Measurements from ENCODE around the gene SURF4. TPM values are rescaled to one million over a fixed set of nuclear protein-coding genes. Genes with fewer than 3 reads are reported as not detected.
A peak's percentile ranks its signal among the peaks of the same experiment; 100 is the strongest.

The SURF4 gene
- polyA plus RNA-seq, 4 donors: 84.1 to 285 (median 170) TPM

DNA sequence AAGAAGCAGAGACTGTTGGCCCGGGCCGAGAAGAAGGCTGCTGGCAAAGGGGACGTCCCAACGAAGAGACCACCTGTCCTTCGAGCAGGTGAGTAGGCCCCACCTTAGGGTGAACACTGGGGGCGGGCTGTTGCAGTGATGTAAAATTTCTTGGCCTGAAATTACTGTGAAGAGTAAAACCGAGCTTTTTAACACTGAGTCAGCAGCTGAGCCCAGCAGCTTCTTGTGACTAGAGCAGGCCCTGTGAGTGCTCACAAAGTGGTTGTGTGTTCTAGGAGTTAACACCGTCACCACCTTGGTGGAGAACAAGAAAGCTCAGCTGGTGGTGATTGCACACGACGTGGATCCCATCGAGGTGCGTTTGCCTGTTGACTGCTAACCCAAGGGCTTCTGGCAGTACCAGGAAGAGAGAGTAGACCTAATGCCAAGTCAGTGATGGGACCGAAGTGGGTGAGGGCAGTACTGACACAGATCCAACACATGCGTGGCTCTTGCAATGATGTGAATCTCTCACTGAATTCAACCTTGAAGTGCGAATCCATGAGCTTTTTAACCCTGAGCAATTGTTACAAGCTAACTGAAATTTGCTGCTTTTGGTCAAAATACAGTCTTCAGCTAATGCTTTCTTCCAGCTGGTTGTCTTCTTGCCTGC lies 25.8 kb downstream of the SURF4 start:
- Histone ChIP-seq H3K9me3 (ENCODE audit: control insufficient read depth in 2 of 2, insufficient read depth in 1 of 2, low read depth in 1 of 2, low read length in 1 of 2) (no peaks in the 10 kb centered on the region), H3K27me3 (ENCODE audit: control insufficient read depth in 3 of 3, insufficient read depth in 3 of 3, low read length in 3 of 3) (no peaks in the 10 kb centered on the region), H3K36me3 (ENCODE audit: control insufficient read depth in 3 of 3, insufficient read depth in 2 of 3, low read depth in 1 of 3, low read length in 3 of 3) (peaks cover 16 to 75% (median 19%) of the 10 kb centered on the region in 3 donors), H3K27ac (ENCODE audit: low read depth in 1 of 3, low read length in 2 of 3) (no peak overlapping the region), H3K4me1 (ENCODE audit: control insufficient read depth in 3 of 3, insufficient read depth in 2 of 3, low read depth in 1 of 3, low read length in 2 of 3) (peaks cover 0 to 18% (median 9%) of the 10 kb centered on the region in 3 donors), H3K4me3 (ENCODE audit: low read depth in 1 of 3, low read length in 3 of 3) (peak overlapping the region in 1 of 3 donors; percentile 73)
- WGBS, 3 donors: 71 to 78% (median 74%) methylated on average over 15 of the region's 15 CpGs
- DNase-seq (no peak), FAIRE-seq (no peak)

GRCh38 chr9:133348718-133349573 lies 26.9 kb downstream of the SURF4 start:
- Histone ChIP-seq H3K9me3 (ENCODE audit: control insufficient read depth in 2 of 2, insufficient read depth in 1 of 2, low read depth in 1 of 2, low read length in 1 of 2) (no peaks in the 10 kb centered on the region), H3K36me3 (ENCODE audit: control insufficient read depth in 3 of 3, insufficient read depth in 2 of 3, low read depth in 1 of 3, low read length in 3 of 3) (peaks cover 16 to 77% (median 20%) of the 10 kb centered on the region in 3 donors), H3K4me1 (ENCODE audit: control insufficient read depth in 3 of 3, insufficient read depth in 2 of 3, low read depth in 1 of 3, low read length in 2 of 3) (peaks cover 0 to 16% (median 9%) of the 10 kb centered on the region in 3 donors), H3K27me3 (ENCODE audit: control insufficient read depth in 3 of 3, insufficient read depth in 3 of 3, low read length in 3 of 3) (no peaks in the 10 kb centered on the region), H3K27ac (ENCODE audit: low read depth in 1 of 3, low read length in 2 of 3) (peak overlapping the region; percentile 69 to 86 (median 86)), H3K4me3 (ENCODE audit: low read depth in 1 of 3, low read length in 3 of 3) (peak overlapping the region; percentile 51 to 79 (median 73))
- FAIRE-seq (no peak), DNase-seq (no peak)
- 4 to 14% (median 6%) methylated on average over 25 of the region's 25 CpGs for WGBS, 3 donors

GRCh38 chr9:133347985-133348717 lies 27.7 kb downstream of the SURF4 start, which contains the start of the genes MED22 and RPL7A:
TSS of gene MED22 (minus strand) at chr9:133348131. CDS start at chr9:133346662, 1,469 bp downstream.
TSS of gene RPL7A (plus strand) at chr9:133348218. CDS start at chr9:133348244, 26 bp downstream.
- H3K36me3 ChIP-seq (ENCODE audit: control insufficient read depth in 3 of 3, insufficient read depth in 2 of 3, low read depth in 1 of 3, low read length in 3 of 3): peaks cover 16 to 77% (median 21%) of the 10 kb centered on the region in 3 donors
- H3K4me1 ChIP-seq (ENCODE audit: control insufficient read depth in 3 of 3, insufficient read depth in 2 of 3, low read depth in 1 of 3, low read length in 2 of 3): peaks cover 0 to 16% (median 9%) of the 10 kb centered on the region in 3 donors
- no peak for FAIRE-seq
- peak; percentile 97 for DNase-seq
- 0 to 1% (median 0%) methylated on average over 58 to 64 of the region's 64 CpGs for WGBS, 3 donors
- peak within 1 kb of the TSS; percentile 51 to 79 (median 73) for H3K4me3 ChIP-seq (ENCODE audit: low read depth in 1 of 3, low read length in 3 of 3)
- H3K27me3 ChIP-seq (ENCODE audit: control insufficient read depth in 3 of 3, insufficient read depth in 3 of 3, low read length in 3 of 3): no peaks in the 10 kb centered on the region
- H3K9me3 ChIP-seq (ENCODE audit: control insufficient read depth in 2 of 2, insufficient read depth in 1 of 2, low read depth in 1 of 2, low read length in 1 of 2): no peaks in the 10 kb centered on the region
- H3K27ac ChIP-seq (ENCODE audit: low read depth in 1 of 3, low read length in 2 of 3): peak within 1 kb of the TSS; percentile 69 to 86 (median 86)

DNA sequence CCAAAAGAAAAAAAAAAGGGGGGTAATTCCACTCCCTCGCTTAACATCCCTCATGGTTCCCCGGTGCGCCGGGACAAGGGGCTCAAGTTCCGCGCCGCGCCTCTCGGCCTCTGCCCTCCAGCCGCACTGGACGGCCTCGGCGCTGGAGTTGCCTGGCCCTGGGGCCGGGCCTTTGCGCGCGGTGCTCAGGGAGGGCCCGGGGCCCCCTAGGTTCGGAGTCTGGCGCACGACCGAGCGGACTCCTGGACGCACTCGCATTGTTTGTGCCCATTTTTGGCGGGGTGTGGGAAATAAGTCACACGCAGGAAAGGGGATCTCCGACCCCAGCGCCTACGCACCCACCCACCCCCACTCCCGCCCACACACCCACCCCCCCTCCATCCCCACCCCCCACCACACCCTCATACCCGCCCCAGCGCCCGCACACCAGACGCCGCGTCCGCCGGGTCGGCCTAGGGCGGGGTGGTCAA lies 28.3 kb downstream of the SURF4 start:
- Histone ChIP-seq H3K9me3 (ENCODE audit: control insufficient read depth in 2 of 2, insufficient read depth in 1 of 2, low read depth in 1 of 2, low read length in 1 of 2) (no peaks in the 10 kb centered on the region), H3K36me3 (ENCODE audit: control insufficient read depth in 3 of 3, insufficient read depth in 2 of 3, low read depth in 1 of 3, low read length in 3 of 3) (peaks cover 16 to 77% (median 18%) of the 10 kb centered on the region in 3 donors), H3K27ac (ENCODE audit: low read depth in 1 of 3, low read length in 2 of 3) (peak overlapping the region; percentile 69 to 86 (median 86)), H3K27me3 (ENCODE audit: control insufficient read depth in 3 of 3, insufficient read depth in 3 of 3, low read length in 3 of 3) (no peaks in the 10 kb centered on the region), H3K4me3 (ENCODE audit: low read depth in 1 of 3, low read length in 3 of 3) (peak overlapping the region; percentile 51 to 79 (median 73)), H3K4me1 (ENCODE audit: control insufficient read depth in 3 of 3, insufficient read depth in 2 of 3, low read depth in 1 of 3, low read length in 2 of 3) (peaks cover 0 to 16% (median 9%) of the 10 kb centered on the region in 3 donors)
- 0% methylated on average over 23 to 40 of the region's 41 CpGs for WGBS, 3 donors
- FAIRE-seq (no peak), DNase-seq (peak; percentile 54 to 77)

- no peaks in the 10 kb centered on the region for H3K27me3 ChIP-seq (ENCODE audit: control insufficient read depth in 3 of 3, insufficient read depth in 3 of 3, low read length in 3 of 3)
- WGBS, 3 donors: 75 to 82% (median 80%) methylated on average over 15 of the region's 15 CpGs
- peak overlapping the region in 1 of 3 donors; percentile 73 for H3K4me3 ChIP-seq (ENCODE audit: low read depth in 1 of 3, low read length in 3 of 3)
- peaks cover 0 to 16% (median 9%) of the 10 kb centered on the region in 3 donors for H3K4me1 ChIP-seq (ENCODE audit: control insufficient read depth in 3 of 3, insufficient read depth in 2 of 3, low read depth in 1 of 3, low read length in 2 of 3)
- H3K27ac ChIP-seq (ENCODE audit: low read depth in 1 of 3, low read length in 2 of 3): no peak overlapping the region
- H3K9me3 ChIP-seq (ENCODE audit: control insufficient read depth in 2 of 2, insufficient read depth in 1 of 2, low read depth in 1 of 2, low read length in 1 of 2): no peaks in the 10 kb centered on the region
- DNase-seq (no peak), FAIRE-seq (no peak)
- H3K36me3 ChIP-seq (ENCODE audit: control insufficient read depth in 3 of 3, insufficient read depth in 2 of 3, low read depth in 1 of 3, low read length in 3 of 3): peaks cover 13 to 77% (median 13%) of the 10 kb centered on the region in 3 donors
Observed at GRCh38 chr9:133346021-133346785, 29.7 kb downstream of the SURF4 start.

DNA sequence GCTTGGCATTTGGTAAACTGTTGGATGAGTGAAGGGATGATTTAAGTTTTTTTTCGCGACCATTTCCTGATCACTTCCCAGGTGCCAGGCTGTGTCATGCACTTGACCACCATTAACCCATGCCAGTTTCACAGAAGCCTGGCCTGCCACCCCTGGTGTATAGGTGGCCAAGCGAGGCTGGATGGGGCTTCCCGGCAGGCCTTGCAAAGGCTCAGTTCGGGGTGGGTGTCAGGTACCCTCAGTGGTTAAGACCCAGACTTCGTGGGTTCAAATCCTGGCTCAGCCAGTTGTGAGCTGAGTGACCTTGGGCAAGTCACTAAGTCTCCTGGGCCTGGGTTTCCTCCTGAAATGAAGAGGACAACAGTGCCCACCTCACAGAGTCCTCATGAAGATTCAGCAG lies 30.3 kb downstream of the SURF4 start:
- 95 to 97% (median 95%) methylated on average over 6 of the region's 6 CpGs for WGBS, 3 donors
- no peaks in the 10 kb centered on the region for H3K9me3 ChIP-seq (ENCODE audit: control insufficient read depth in 2 of 2, insufficient read depth in 1 of 2, low read depth in 1 of 2, low read length in 1 of 2)
- H3K4me1 ChIP-seq (ENCODE audit: control insufficient read depth in 3 of 3, insufficient read depth in 2 of 3, low read depth in 1 of 3, low read length in 2 of 3): peaks cover 0 to 16% (median 9%) of the 10 kb centered on the region in 3 donors
- no peak for FAIRE-seq
- H3K27me3 ChIP-seq (ENCODE audit: control insufficient read depth in 3 of 3, insufficient read depth in 3 of 3, low read length in 3 of 3): no peaks in the 10 kb centered on the region
- no peak overlapping the region for H3K4me3 ChIP-seq (ENCODE audit: low read depth in 1 of 3, low read length in 3 of 3)
- H3K36me3 ChIP-seq (ENCODE audit: control insufficient read depth in 3 of 3, insufficient read depth in 2 of 3, low read depth in 1 of 3, low read length in 3 of 3): peaks cover 8 to 81% (median 9%) of the 10 kb centered on the region in 3 donors
- no peak for DNase-seq
- H3K27ac ChIP-seq (ENCODE audit: low read depth in 1 of 3, low read length in 2 of 3): no peak overlapping the region

GRCh38 chr9:133344979-133345378 lies 30.9 kb downstream of the SURF4 start:
- FAIRE-seq: no peak
- H3K36me3 ChIP-seq (ENCODE audit: control insufficient read depth in 3 of 3, insufficient read depth in 2 of 3, low read depth in 1 of 3, low read length in 3 of 3): peaks cover 3 to 81% (median 4%) of the 10 kb centered on the region in 3 donors
- no peaks in the 10 kb centered on the region for H3K27me3 ChIP-seq (ENCODE audit: control insufficient read depth in 3 of 3, insufficient read depth in 3 of 3, low read length in 3 of 3)
- 94 to 97% (median 95%) methylated on average over 12 of the region's 12 CpGs for WGBS, 3 donors
- H3K27ac ChIP-seq (ENCODE audit: low read depth in 1 of 3, low read length in 2 of 3): no peak overlapping the region
- H3K4me3 ChIP-seq (ENCODE audit: low read depth in 1 of 3, low read length in 3 of 3): no peak overlapping the region
- DNase-seq: no peak
- H3K9me3 ChIP-seq (ENCODE audit: control insufficient read depth in 2 of 2, insufficient read depth in 1 of 2, low read depth in 1 of 2, low read length in 1 of 2): no peaks in the 10 kb centered on the region
- H3K4me1 ChIP-seq (ENCODE audit: control insufficient read depth in 3 of 3, insufficient read depth in 2 of 3, low read depth in 1 of 3, low read length in 2 of 3): peaks cover 0 to 16% (median 9%) of the 10 kb centered on the region in 3 donors
